HG03175 (cell line): ENCODE data around the gene SRRM2.

ENCODE experiments used
- ATAC-seq: cut with Tn5 transposase; IDR thresholded peaks from one replicate; pipeline ENCODE4 v1.9.1; 2021; ENCODE audit warnings: mild to moderate bottlenecking, moderate library complexity; ENCODE audit not compliant: unreplicated experiment

SRRM2 gene

DNA sequence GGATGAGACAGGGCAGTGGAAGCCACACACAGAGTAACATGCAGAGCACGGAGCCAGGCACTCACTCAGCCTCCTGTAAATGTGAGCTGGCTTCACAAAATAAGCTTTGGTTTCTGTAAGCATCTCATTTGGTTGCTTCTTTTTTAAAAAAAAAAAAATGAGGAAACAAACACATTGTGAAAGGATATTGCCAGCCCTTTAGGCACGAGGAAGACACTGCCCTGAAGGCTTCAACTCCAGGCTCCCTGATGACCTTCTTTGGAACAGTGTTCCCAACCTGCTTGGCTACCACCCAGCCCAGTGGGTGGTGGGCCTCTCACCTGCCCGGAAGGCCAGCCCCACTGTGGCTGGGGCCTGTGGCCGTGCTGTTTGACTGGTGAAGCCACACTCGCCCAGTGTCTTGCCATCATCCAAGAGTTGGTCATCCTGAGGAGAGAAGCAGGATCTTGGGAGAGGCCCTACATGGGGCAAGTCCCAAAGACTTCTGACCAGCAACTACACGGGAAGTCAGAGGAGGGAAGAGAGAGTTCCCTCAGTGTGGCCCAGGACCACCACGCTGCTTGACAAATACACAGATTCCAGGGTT lies 22.8 kb downstream of the SRRM2 start:
- ATAC-seq, result no peak

- ATAC-seq, result no peak
Measured at GRCh38 chr16:2775765-2776499, 23.5 kb downstream of the SRRM2 start.

DNA sequence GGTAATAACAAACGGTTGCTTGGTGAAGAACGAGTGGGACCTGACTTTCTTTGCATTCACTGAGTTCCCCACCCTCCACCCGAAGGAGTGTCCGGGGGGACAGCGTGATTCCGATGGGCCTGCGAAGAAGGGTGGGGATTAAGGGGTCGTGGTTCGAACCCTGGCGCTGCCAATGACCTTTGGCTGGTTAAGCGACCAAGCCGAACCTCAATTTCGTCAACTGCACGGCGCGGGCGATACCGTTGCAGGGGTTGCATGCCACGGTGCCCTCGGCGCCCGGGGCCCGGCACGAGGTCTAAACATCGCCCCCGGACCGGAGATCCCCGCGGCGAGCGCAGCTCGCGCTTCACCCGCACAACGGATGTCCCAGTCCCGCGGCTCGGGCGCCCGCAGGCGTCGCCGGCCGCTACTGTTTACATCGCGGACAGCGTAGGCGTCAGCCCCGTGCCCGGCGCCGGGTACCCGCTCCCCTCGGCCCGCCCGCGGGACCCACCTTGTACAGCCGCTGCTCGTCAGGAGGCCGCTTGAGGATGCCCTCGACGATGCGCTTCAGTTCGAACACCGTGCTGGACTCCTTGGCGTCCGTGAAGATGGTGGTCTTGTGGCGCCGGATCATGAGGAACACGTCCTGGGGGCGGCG lies 24.2 kb downstream of the SRRM2 start:
- peak; percentile 32 for ATAC-seq

- peak; percentile 82 for ATAC-seq
Measured at GRCh38 chr16:2777231-2777902, 24.9 kb downstream of the SRRM2 start, which contains the start of gene ELOB. ELOB (minus strand) TSS chr16:2777280; CDS start chr16:2777239, 41 bp downstream.

DNA sequence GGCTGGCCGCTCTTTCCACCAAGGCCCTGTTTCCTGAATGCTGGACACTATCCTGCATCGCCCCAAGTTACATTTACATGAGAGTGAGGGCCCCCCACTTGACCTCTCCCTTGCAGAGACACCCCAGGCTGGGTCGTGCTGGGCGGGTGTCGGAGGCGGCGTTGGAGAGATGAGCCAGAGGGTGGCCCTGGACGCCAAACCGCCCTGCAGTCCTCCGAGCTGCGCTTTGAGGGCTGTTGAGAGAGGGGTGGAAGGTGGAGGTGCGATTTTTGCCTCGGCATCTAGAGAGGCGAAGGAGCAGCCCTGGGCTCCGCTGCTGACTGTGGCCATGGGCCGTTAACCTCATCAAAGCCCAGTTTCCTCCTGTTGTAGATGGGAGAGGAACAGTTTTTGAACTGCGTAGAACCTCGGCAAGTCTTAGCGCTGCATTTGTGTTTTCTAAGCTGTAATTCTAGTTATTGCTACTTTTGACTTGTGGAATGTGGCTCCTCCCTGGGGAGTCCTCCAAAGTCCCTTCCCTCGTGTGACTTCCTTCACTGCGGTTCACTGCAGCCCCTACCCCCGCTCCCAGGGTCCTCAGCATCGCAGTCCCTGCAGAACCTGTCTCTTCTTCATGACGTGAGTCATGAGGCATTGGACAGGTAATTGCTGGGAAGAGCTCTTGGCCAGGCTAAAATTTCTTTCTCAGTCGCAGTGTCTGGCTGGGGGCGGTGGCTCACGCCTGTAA lies 25.6 kb downstream of the SRRM2 start:
- no peak for ATAC-seq

- no peak for ATAC-seq
Measured at GRCh38 chr16:2778630-2778958, 26.2 kb downstream of the SRRM2 start.

DNA sequence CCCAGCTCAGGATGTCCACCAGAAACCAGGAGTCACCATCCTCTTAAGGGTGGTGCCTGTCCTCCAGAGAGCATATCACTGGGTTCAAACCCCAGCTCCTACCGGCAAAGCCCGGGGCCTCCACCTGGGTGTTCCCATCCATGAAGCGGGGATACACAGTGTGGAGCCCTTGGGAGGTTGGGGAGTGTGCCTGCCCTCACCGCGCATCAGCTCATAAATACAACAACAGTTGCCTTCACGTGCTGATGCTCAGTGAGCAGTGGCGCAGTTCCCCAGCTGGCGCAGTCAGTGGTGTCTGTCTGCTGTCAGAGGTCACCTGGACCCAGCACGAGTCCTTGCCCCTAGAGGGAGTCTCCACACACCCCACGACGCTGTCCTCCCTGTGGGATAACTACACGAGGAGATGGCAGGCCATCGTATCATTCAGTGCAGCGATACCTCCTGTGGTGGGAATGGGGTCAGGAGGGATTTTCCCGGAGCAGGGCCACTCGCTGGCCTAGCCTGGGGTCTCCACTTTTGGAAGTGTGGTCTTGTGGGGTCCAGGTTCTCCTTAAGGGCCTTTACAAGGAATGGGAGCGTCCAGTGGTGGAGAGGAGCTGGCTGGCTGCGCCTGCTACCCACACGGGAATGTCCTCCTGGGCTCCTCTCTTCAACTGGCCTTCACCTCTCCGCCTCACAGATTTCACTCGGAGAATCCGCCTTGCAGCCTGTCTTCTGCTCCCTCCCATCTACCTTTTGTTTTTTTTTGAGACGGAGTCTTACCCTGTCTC lies 26.9 kb downstream of the SRRM2 start:
- no peak for ATAC-seq

- no peak for ATAC-seq
Measured at GRCh38 chr16:2779978-2780898, 27.8 kb downstream of the SRRM2 start.

DNA sequence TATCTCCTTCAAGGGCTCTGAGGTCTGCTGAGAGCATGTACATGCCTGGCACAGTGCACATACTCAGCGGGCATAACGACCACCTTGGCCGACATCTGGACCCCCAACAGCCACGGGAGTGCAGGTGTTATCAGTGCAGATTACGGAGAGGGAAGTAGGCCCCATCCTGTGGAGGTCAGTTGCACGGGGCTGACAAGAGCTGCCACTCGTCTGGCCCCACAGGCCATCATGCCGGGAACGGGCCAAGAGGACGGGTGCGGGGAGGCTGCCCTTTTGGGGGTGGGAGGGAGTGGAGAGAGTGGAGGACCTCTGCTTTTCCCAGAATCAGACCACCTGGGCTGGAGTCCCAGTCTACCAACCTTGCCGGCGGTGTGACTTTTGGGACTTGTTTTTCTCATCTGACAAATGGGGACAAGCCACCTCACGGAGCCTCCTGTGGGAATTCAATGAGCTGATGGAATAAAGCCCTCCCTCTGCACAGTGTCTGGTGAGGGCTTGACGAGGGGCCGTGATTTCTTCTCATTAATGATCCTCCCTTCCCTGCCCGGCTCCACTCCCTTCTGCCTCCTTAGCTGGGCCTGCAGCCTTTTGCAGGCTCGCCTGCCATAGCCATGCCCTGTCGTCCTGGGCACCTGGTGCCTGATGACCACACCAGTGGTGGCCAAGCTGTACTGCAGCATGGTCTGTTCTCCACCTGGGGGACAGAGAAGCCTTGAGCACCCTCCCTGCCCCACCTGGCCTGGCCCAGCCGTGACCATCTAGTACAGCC lies 30.3 kb downstream of the SRRM2 start:
- no peak for ATAC-seq

GRCh38 chr16:2783581-2784357 lies 31.3 kb downstream of the SRRM2 start:
- ATAC-seq, result no peak

DNA sequence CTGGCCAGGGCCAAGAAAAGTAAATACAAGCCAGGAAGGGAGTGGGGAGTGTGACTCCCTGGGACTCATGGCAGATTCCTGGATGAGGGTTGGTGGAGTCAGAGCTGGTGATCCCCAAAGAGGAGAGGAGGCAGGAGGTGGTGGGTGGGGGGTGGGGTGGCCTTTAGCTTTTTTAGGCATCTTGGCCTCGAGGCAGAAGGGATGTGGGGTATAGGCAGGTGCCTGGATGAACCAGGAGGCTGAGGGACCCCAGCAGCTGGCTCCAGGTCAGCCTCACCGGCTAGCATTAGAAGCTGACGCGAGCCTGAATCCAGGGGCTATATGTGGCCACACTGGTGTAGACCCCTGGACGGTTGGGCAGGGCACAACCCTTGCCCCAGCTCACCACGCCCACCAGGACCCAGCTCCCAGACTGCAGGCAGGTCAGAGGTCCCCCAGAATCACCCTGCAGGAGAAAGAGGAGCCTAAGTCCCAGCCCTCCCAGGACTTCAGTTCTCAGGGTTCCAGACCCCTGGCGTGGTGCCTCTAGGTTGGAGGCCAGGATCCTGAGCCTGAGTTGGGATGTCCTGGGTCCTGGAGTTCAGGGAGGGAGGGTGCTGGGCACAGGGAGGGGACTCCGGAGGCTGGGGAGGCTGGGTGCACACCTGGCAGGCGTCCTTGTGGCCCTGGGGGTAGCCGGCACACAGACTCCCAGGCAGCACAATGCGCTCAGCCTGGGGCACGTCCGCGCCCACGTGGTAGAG lies 32.1 kb downstream of the SRRM2 start:
- no peak for ATAC-seq

GRCh38 chr16:2785101-2785991 lies 32.9 kb downstream of the SRRM2 start:
- no peak for ATAC-seq

GRCh38 chr16:2786061-2786825 lies 33.8 kb downstream of the SRRM2 start:
- ATAC-seq, result no peak

GRCh38 chr16:2786826-2787151 lies 34.4 kb downstream of the SRRM2 start:
- ATAC-seq, result no peak

DNA sequence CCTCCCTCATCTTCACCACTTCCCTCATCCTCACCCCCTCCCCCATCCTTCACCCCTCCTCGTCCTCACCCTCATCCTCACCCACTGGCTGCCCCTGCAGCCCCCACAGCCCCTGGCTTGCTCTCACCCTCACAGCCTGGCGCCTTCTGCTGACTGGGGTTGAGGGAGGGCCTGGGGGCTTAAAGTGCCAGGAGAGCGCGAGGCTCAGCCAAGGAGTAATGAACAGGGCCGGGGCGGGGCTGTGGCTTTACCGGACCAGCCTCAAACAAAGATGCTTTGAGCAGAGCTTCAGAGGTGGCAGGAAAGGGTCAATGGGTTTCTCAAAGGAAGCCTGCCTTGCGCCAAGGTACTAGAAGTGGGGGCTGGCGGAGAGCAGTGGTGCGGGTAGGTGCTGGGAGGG lies 35.0 kb downstream of the SRRM2 start, which contains the start of gene PRSS33:
PRSS33 (minus strand) TSS at position 155 of the 400 bp plus-strand sequence. CDS start 1,013 bp downstream, outside the sequence.
- no peak for ATAC-seq
